OCI-LY7 (cell line): Measurements from ENCODE around the gene TSHZ2. TPM values are rescaled to one million over a fixed set of nuclear protein-coding genes. Genes with fewer than 3 reads are reported as not detected.

Source experiments
- BruUV-seq: library from RNA; stranded (reverse); fragments of 400-500 nt; replicated peaks from 2 replicates; lab custom pipeline; 2021; lab: Mats Ljungman, UMichigan
- CTCF ChIA-PET: fragments of 300-600 bp; sonication (Branson Sonifier 250); formaldehyde crosslinking; loops from one replicate; lab custom pipeline; 2022; ENCODE audit warnings: antibody characterized with exemption; ENCODE audit not compliant: unreplicated experiment; lab: Charles Lee
- POLR2A ChIA-PET: fragments of 300-600 bp; sonication (Branson Sonifier 250); formaldehyde crosslinking; loops from one replicate; lab custom pipeline; 2022; ENCODE audit warnings: antibody characterized with exemption; lab: Charles Lee
- DNase-seq: peaks from one replicate; pipeline ENCODE4 v3.0.0-alpha.2; 2015; ENCODE audit warnings: low spot score
- H2AFZ ChIP-seq: fragments of 200-600 bp; sonication (generic), shearing (Covaris generic); 2 replicates; pipeline ENCODE4 v1.6.1; 2014; ENCODE audit warnings: mild to moderate bottlenecking, antibody characterized with exemption, low read length, moderate library complexity
- H3K27ac ChIP-seq: fragments of 200-600 bp; sonication (generic); 2 replicates; pipeline ENCODE4 v1.5.1; 2014; ENCODE audit warnings: mixed run types, low read depth, mild to moderate bottlenecking, moderate library complexity, low read length, inconsistent platforms; ENCODE audit not compliant: poor library complexity, severe bottlenecking
- H3K36me3 ChIP-seq: fragments of 200-600 bp; sonication (generic); 2 replicates; pipeline ENCODE4 v1.6.1; 2014; ENCODE audit warnings: mild to moderate bottlenecking, antibody characterized with exemption, low read length, moderate library complexity, mixed read lengths; ENCODE audit not compliant: insufficient read depth
- H3K4me1 ChIP-seq: fragments of 200-600 bp; sonication (generic); 2 replicates; pipeline ENCODE4 v1.5.1; 2014; ENCODE audit warnings: mild to moderate bottlenecking, low read length; ENCODE audit not compliant: insufficient read depth, poor library complexity, severe bottlenecking
- H3K4me2 ChIP-seq: fragments of 200-600 bp; sonication (generic); 2 replicates; pipeline ENCODE4 v1.6.1; 2014; ENCODE audit warnings: mild to moderate bottlenecking, low read length
- H3K4me3 ChIP-seq: fragments of 200-600 bp; sonication (generic); 2 replicates; pipeline ENCODE4 v1.5.1; 2014; ENCODE audit warnings: mild to moderate bottlenecking, low read depth, low read length; ENCODE audit not compliant: poor library complexity, severe bottlenecking
- H3K79me2 ChIP-seq: fragments of 200-600 bp; sonication (generic); 2 replicates; pipeline ENCODE4 v1.6.1; 2016; ENCODE audit warnings: low read depth, mild to moderate bottlenecking, low read length, moderate library complexity, mixed read lengths; ENCODE audit not compliant: insufficient read depth
- H3K9me2 ChIP-seq: fragments of 200-600 bp; sonication (generic); 2 replicates; pipeline ENCODE4 v1.6.1; 2016; ENCODE audit warnings: mild to moderate bottlenecking, low read length, mixed read lengths; ENCODE audit not compliant: insufficient read depth
- H3K9me3 ChIP-seq: fragments of 200-600 bp; sonication (generic); 2 replicates; pipeline ENCODE4 v1.6.1; 2014; ENCODE audit warnings: mild to moderate bottlenecking, mixed run types, low read length, mixed read lengths
- H4K20me1 ChIP-seq: fragments of 200-600 bp; sonication (generic); 2 replicates; pipeline ENCODE4 v1.6.1; 2014; ENCODE audit warnings: mild to moderate bottlenecking, antibody characterized with exemption, low read length, moderate library complexity, mixed read lengths; ENCODE audit not compliant: insufficient read depth
- EZH2phosphoT487 ChIP-seq: fragments of 200-600 bp; sonication (generic); IDR thresholded peaks from 2 replicates; pipeline ENCODE4 v1.6.1; 2018; ENCODE audit warnings: low read depth, borderline replicate concordance, mild to moderate bottlenecking, mixed run types, antibody characterized with exemption, low read length, moderate library complexity, mixed read lengths
- intact Hi-C: fragments of 100-400 bp; cut with micrococcal nuclease; formaldehyde crosslinking; loops from one replicate; pipeline ENCODE4 v1.10.0; 2022; ENCODE audit not compliant: unreplicated experiment
- total RNA-seq, 2 experiments: library from RNA; depleted of rRNA in 1 of 2; stranded (reverse); fragments of >200 nt in 1 of 2; shearing (Covaris generic) in 1 of 2; gene quantifications; 2 replicates each; pipeline ENCODE4 v1.2.3, GENCODE V29; 2014 to 2022
- TF ChIP-seq, protein P1 (sequence below): fragments of 200-600 bp; sonication (generic); conservative IDR thresholded peaks from 2 replicates; pipeline ENCODE4 v1.5.1; 2014; ENCODE audit warnings: mild to moderate bottlenecking, antibody characterized with exemption, low read length, moderate library complexity, mixed read lengths

Gene TSHZ2
- total RNA-seq, 2 experiments from 2014 or later = not detected

DNA sequence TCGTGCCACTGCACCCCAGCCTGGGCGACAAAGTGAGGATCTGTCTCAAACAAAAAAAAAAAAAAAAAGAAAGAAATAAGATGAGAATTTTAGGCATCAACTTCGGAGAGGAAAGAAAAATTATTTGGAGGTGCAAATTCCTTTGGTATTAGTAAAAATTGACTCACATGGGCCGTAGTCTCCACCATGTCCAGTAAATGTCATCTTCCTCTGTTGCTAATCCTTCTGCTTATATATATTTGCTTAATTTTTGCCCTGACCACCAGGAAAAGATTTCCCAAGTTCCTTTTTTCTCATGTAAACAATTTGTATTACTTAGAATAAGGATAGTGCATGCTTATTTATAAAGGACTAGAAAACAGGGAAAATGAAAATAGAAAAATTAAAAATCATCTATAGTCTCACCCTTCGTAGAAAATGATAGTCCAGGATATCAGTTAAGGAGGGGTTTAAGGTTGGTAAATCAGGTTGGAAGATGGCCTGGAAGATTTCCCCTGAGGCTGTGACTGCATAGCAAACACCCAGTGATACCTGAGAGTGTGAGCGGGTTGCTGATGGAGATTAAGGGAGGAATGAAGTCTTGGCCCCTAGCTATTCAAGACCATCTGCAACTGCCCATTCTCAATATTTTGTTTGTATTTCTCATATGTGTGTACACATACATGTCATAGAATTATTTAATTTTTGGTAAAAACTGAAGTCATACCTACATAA is 380.7 kb downstream of the TSHZ2 start:
- Histone ChIP-seq H3K4me2 (no peak overlapping the region), H2AFZ (no peak overlapping the region), H3K79me2 (no peaks in the 10 kb centered on the region), H3K27ac (no peak overlapping the region), H3K9me2 (no peaks in the 10 kb centered on the region), H3K36me3 (no peaks in the 10 kb centered on the region), H3K4me3 (no peak overlapping the region), H3K4me1 (no peaks in the 10 kb centered on the region), H3K9me3 (0 out of 2 replicates have a peak, but pooled peaks cover 9% of the 10 kb centered on the region), H4K20me1 (no peaks in the 10 kb centered on the region)
- no TSS peak for BruUV-seq
- DNase-seq = no peak
- intact Hi-C loops = no loop called here
- POLR2A ChIA-PET = no interaction called here
- no peak for TF ChIP-seq EZH2phosphoT487
- TF ChIP-seq, protein P1, sequence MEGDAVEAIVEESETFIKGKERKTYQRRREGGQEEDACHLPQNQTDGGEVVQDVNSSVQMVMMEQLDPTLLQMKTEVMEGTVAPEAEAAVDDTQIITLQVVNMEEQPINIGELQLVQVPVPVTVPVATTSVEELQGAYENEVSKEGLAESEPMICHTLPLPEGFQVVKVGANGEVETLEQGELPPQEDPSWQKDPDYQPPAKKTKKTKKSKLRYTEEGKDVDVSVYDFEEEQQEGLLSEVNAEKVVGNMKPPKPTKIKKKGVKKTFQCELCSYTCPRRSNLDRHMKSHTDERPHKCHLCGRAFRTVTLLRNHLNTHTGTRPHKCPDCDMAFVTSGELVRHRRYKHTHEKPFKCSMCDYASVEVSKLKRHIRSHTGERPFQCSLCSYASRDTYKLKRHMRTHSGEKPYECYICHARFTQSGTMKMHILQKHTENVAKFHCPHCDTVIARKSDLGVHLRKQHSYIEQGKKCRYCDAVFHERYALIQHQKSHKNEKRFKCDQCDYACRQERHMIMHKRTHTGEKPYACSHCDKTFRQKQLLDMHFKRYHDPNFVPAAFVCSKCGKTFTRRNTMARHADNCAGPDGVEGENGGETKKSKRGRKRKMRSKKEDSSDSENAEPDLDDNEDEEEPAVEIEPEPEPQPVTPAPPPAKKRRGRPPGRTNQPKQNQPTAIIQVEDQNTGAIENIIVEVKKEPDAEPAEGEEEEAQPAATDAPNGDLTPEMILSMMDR = no peak
- CTCF ChIA-PET = no interaction called here

DNA sequence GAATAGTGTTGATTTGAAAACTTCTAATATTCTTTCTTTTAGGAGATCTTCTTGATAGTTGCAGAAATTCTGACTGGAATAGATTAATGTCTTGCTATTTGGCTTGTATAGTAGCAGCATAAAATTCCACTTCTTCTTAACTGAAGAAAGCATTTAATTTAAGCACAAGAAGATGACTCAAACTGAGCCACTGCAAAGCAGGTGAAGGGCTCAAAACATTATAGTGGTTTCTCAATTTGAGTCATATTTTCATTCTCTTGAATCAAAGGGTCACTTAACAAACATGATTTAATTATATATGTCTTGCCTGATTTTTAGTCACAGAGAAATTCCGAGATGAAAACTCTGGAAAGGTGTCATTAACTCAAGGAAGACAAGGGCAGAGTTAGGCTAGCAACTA is 382.2 kb downstream of the TSHZ2 start:
- Histone ChIP-seq H3K27ac (no peak overlapping the region), H3K4me1 (no peaks in the 10 kb centered on the region), H4K20me1 (no peaks in the 10 kb centered on the region), H3K9me3 (0 out of 2 replicates have a peak, but pooled peaks cover 9% of the 10 kb centered on the region), H3K79me2 (no peaks in the 10 kb centered on the region), H3K4me2 (no peak overlapping the region), H3K4me3 (no peak overlapping the region), H3K9me2 (no peaks in the 10 kb centered on the region), H2AFZ (no peak overlapping the region), H3K36me3 (no peaks in the 10 kb centered on the region)
- intact Hi-C loops = no loop called here
- CTCF ChIA-PET = no interaction called here
- POLR2A ChIA-PET = no interaction called here
- DNase-seq = no peak
- TF ChIP-seq, protein P1 = no peak
- no peak for TF ChIP-seq EZH2phosphoT487
- no TSS peak for BruUV-seq

DNA sequence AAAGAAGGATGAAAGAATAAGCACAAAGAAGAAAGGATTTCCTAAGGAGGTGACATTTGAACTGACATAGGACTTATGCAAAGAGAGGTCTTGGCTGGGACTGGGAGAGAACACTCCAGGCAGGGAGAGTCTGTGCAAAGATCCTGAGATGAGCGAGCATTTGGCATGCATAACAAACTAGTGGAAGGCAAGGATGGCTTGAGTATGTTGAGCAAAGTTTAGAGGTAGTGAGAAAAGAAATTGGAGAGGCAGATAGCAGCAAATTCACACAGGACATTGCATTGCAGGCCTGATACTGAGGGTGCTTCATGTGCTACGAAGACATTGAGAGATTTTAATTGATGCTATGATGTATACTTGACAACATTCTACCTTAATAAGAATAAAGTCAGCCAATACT is 383.6 kb downstream of the TSHZ2 start:
- ChIA-PET POLR2A (interaction anchor here (1.0 kb wide), 1 partner anchor 12 kb away, joined by 3 read pairs; no protein-coding TSS in a partner anchor), CTCF (no interaction called here)

More for the DNA sequence above, 383.6 kb downstream of the TSHZ2 start:
- Histone ChIP-seq H3K27ac (no peak overlapping the region), H3K4me3 (no peak overlapping the region), H3K9me2 (no peaks in the 10 kb centered on the region), H3K79me2 (no peaks in the 10 kb centered on the region), H4K20me1 (no peaks in the 10 kb centered on the region), H3K36me3 (no peaks in the 10 kb centered on the region), H3K4me1 (no peaks in the 10 kb centered on the region), H3K4me2 (no peak overlapping the region), H2AFZ (no peak overlapping the region), H3K9me3 (0 out of 2 replicates have a peak, but pooled peaks cover 9% of the 10 kb centered on the region)
- TF ChIP-seq, protein P1 = no peak
- TF ChIP-seq EZH2phosphoT487 = no peak
- BruUV-seq = no TSS peak
- no peak for DNase-seq
- intact Hi-C loops = no loop called here
